ENCODE results near the gene TRAPPC6A.
A peak's percentile ranks its signal among the peaks of the same experiment; 100 is the strongest.

TRAPPC6A gene

GRCh38 chr19:45161738-45162607 lies 16.1 kb downstream of the TRAPPC6A start:
- DNase-seq = no peak

- no peak for DNase-seq
Measured at GRCh38 chr19:45160870-45161737, 16.9 kb downstream of the TRAPPC6A start, which contains the start of gene NKPD1. Gene NKPD1 (minus strand): TSS chr19:45160982. CDS start chr19:45160150, 832 bp downstream.

- no peak for DNase-seq
Measured at GRCh38 chr19:45159971-45160324, 18.1 kb downstream of the TRAPPC6A start.

GRCh38 chr19:45159210-45159970 lies 18.6 kb downstream of the TRAPPC6A start:
- no peak for DNase-seq

- DNase-seq = no peak
Measured at GRCh38 chr19:45158503-45159209, 19.4 kb downstream of the TRAPPC6A start.

GRCh38 chr19:45156751-45157150 lies 21.3 kb downstream of the TRAPPC6A start:
- DNase-seq = no peak

GRCh38 chr19:45156011-45156630 lies 21.9 kb downstream of the TRAPPC6A start:
- no peak for DNase-seq

GRCh38 chr19:45154064-45154827 lies 23.8 kb downstream of the TRAPPC6A start:
- no peak for DNase-seq

- peak; percentile 39 for DNase-seq
Measured at GRCh38 chr19:45153339-45154063, 24.5 kb downstream of the TRAPPC6A start.

GRCh38 chr19:45152504-45153338 lies 25.3 kb downstream of the TRAPPC6A start:
- DNase-seq = peak; percentile 64

- DNase-seq = no peak
Measured at GRCh38 chr19:45151821-45152503, 26.1 kb downstream of the TRAPPC6A start.

- DNase-seq = no peak
Measured at GRCh38 chr19:45151320-45151719, 26.7 kb downstream of the TRAPPC6A start.

- DNase-seq = no peak
Measured at GRCh38 chr19:45150751-45151281, 27.2 kb downstream of the TRAPPC6A start.

- no peak for DNase-seq
Measured at GRCh38 chr19:45150180-45150579, 27.9 kb downstream of the TRAPPC6A start.

- DNase-seq = no peak
Measured at GRCh38 chr19:45149129-45149528, 28.9 kb downstream of the TRAPPC6A start.

GRCh38 chr19:45147835-45148676 lies 30.0 kb downstream of the TRAPPC6A start:
- DNase-seq = no peak

- DNase-seq = no peak
Measured at GRCh38 chr19:45146741-45147205, 31.3 kb downstream of the TRAPPC6A start.

Measured in CD4-positive, alpha-beta T cell treated with Interleukin-17A for 1 hour (primary cell).